HG02763 (cell line): ENCODE measurements around the gene MYO1H.
"Not testable (repeated sequence)": the region's sequence is repeated elsewhere in the genome, so short reads cannot be mapped to it uniquely, and the experiment has no call there.

Source experiments
- ATAC-seq: cut with Tn5 transposase; IDR thresholded peaks from one replicate; pipeline ENCODE4 v1.9.1; 2021; ENCODE audit warnings: mild to moderate bottlenecking, moderate library complexity; ENCODE audit not compliant: unreplicated experiment

The MYO1H gene

GRCh38 chr12:109394891-109395290 is 47.2 kb downstream of the MYO1H start:
- ATAC-seq = no peak

- ATAC-seq = not testable (repeated sequence)
These were observed 57.1 kb downstream of the MYO1H start for GRCh38 chr12:109404841-109405240.

- not testable (repeated sequence) for ATAC-seq
These were observed 58.4 kb downstream of the MYO1H start for GRCh38 chr12:109406147-109406546.

GRCh38 chr12:109418848-109419480 is 71.3 kb downstream of the MYO1H start:
- ATAC-seq = no peak

- ATAC-seq = no peak
These were observed 73.8 kb downstream of the MYO1H start for GRCh38 chr12:109421355-109422087.

GRCh38 chr12:109422251-109422650 is 74.6 kb downstream of the MYO1H start:
- no peak for ATAC-seq

- ATAC-seq = no peak
These were observed 75.7 kb downstream of the MYO1H start for GRCh38 chr12:109423392-109423791.

- ATAC-seq = no peak
These were observed 80.4 kb downstream of the MYO1H start for GRCh38 chr12:109428037-109428629.

- not testable (repeated sequence) for ATAC-seq
These were observed 81.1 kb downstream of the MYO1H start for GRCh38 chr12:109428804-109429203.

GRCh38 chr12:109430244-109430643 is 82.5 kb downstream of the MYO1H start:
- no peak for ATAC-seq

- ATAC-seq = no peak
These were observed 84.7 kb downstream of the MYO1H start for GRCh38 chr12:109432431-109432830.

GRCh38 chr12:109432842-109433304 is 85.2 kb downstream of the MYO1H start:
- no peak for ATAC-seq

- ATAC-seq = no peak
These were observed 85.9 kb downstream of the MYO1H start for GRCh38 chr12:109433618-109434017.

GRCh38 chr12:109434582-109434981 is 86.9 kb downstream of the MYO1H start:
- no peak for ATAC-seq

GRCh38 chr12:109435428-109436187 is 87.9 kb downstream of the MYO1H start:
- ATAC-seq = no peak

GRCh38 chr12:109436188-109436560 is 88.5 kb downstream of the MYO1H start:
- ATAC-seq = no peak

- ATAC-seq = no peak
These were observed 91.5 kb downstream of the MYO1H start for GRCh38 chr12:109439181-109439580.

- ATAC-seq = not testable (repeated sequence)
These were observed 92.3 kb downstream of the MYO1H start for GRCh38 chr12:109439951-109440350.

GRCh38 chr12:109440851-109441490 is 93.3 kb downstream of the MYO1H start:
- no peak for ATAC-seq

GRCh38 chr12:109443794-109444193 is 96.1 kb downstream of the MYO1H start:
- ATAC-seq = no peak

- no peak for ATAC-seq
These were observed 96.6 kb downstream of the MYO1H start for GRCh38 chr12:109444259-109444658.
